ENCODE measurements around the gene SEMA5B.

The SEMA5B gene

DNA sequence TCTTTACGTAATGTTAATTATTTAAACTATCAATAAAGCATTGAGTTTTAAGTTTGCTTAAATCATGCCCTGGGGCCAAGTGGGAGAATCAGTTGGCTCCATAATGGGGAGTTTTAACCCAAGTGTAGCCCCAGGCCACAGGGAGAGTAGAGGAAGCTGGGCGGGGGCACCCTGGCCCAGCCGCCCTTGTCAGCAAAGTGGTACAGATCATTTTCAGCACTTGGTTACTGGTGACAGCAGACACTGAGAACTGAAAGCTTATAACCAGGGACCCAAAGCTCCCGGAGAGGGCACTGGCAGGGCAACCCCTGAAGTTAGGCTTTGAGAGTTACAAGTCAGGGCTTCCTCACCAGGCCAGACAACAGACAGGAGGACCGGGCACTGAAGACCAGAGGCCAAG lies 90.6 kb downstream of the SEMA5B start:
- Histone ChIP-seq H3K27ac (no peak overlapping the region), H3K4me3 (no peak overlapping the region)
- no peak for DNase-seq (ENCODE audit: low spot score)
- TF ChIP-seq CTCF (IDR thresholded peaks at IDR 0.05), result no peak

DNA sequence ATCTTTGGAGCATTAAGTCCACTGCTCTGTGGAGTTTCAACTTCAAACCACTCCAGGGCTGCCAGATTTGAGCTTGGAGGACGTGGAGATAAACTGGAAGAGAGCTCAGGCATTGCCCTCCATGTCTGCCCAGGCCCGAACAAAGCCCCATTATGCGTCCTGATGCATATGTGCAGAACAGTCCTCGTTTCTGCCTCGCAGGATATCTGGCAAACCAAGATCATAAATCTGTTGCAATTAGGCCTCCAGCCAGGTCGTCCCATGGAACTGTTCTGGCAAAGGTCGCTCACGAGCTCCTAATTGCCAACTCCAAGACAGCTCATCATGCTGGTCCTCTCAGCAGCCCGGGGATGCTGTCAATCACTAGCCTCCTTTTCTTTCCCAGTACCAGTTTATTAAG lies 91.2 kb downstream of the SEMA5B start:
- Histone ChIP-seq H3K4me3 (no peak overlapping the region), H3K27ac (no peak overlapping the region)
- TF ChIP-seq CTCF (IDR thresholded peaks at IDR 0.05), result no peak
- no peak for DNase-seq (ENCODE audit: low spot score)

GRCh38 chr3:122934251-122934650 lies 93.3 kb downstream of the SEMA5B start:
- DNase-seq (ENCODE audit: low spot score), result no peak
- no peak overlapping the region for H3K4me3 ChIP-seq
- H3K27ac ChIP-seq, result no peak overlapping the region
- no peak for TF ChIP-seq CTCF (IDR thresholded peaks at IDR 0.05)

- Histone ChIP-seq H3K27ac (no peak overlapping the region), H3K4me3 (no peak overlapping the region)
- TF ChIP-seq CTCF (IDR thresholded peaks at IDR 0.05), result no peak
- DNase-seq (ENCODE audit: low spot score), result no peak
Observed at GRCh38 chr3:122932251-122932967, 95.2 kb downstream of the SEMA5B start.

- Histone ChIP-seq H3K4me3 (no peak overlapping the region), H3K27ac (no peak overlapping the region)
- no peak for TF ChIP-seq CTCF (IDR thresholded peaks at IDR 0.05)
- no peak for DNase-seq (ENCODE audit: low spot score)
Observed at GRCh38 chr3:122931636-122932035, 95.9 kb downstream of the SEMA5B start.

- Histone ChIP-seq H3K27ac (no peak overlapping the region), H3K4me3 (no peak overlapping the region)
- DNase-seq (ENCODE audit: low spot score), result no peak
- TF ChIP-seq CTCF (IDR thresholded peaks at IDR 0.05), result no peak
Observed at GRCh38 chr3:122930063-122930997, 97.2 kb downstream of the SEMA5B start.

Data from coronary artery (tissue), 2 donors.